SK-N-MC (cell line): ENCODE data around the gene ROMO1.
"Not testable (repeated sequence)": the region's sequence is repeated elsewhere in the genome, so short reads cannot be mapped to it uniquely, and the experiment has no call there.

Experiments used
- DNase-seq: peaks from one replicate; pipeline ENCODE4 v3.0.0-alpha.2; 2011; ENCODE audit warnings: low read depth, low spot score
- H3K27ac ChIP-seq: fragments of 200-600 bp; sonication (generic); 2 replicates; pipeline ENCODE4 v1.5.1; 2016; ENCODE audit warnings: mixed run types
- H3K36me3 ChIP-seq: fragments of 200-600 bp; sonication (generic); 2 replicates; pipeline ENCODE4 v1.6.1; 2017; ENCODE audit warnings: antibody characterized with exemption, low read length, mixed read lengths; ENCODE audit not compliant: insufficient read depth
- H3K4me3 ChIP-seq: fragments of 200-600 bp; sonication (generic); 2 replicates; pipeline ENCODE4 v1.5.1; 2016
- H3K9ac ChIP-seq: fragments of 200-600 bp; sonication (generic); 2 replicates; pipeline ENCODE4 v1.8.0; 2017; ENCODE audit warnings: mixed run types, mixed read lengths; ENCODE audit not compliant: insufficient read length
- H3K9me3 ChIP-seq: fragments of 200-600 bp; sonication (generic); 2 replicates; pipeline ENCODE4 v1.6.1; 2017; ENCODE audit warnings: low read depth, mild to moderate bottlenecking, antibody characterized with exemption, low read length, moderate library complexity, mixed read lengths
- EZH2 ChIP-seq: fragments of 200-600 bp; sonication (generic); IDR thresholded peaks from one replicate; pipeline ENCODE4 v1.6.1; 2017; ENCODE audit warnings: antibody characterized with exemption
- FOXP2 ChIP-seq: optimal IDR thresholded peaks from 2 replicates; pipeline ENCODE3; 2011; ENCODE audit warnings: mild to moderate bottlenecking, moderate library complexity; ENCODE audit not compliant: insufficient read depth; ENCODE audit errors: extremely low read length, control extremely low read depth
- POLR2AphosphoS5 ChIP-seq: IDR thresholded peaks from 2 replicates; pipeline ENCODE4 v1.6.1; 2012; ENCODE audit warnings: mild to moderate bottlenecking, low read depth, low read length, borderline replicate concordance

ROMO1 gene

GRCh38 chr20:35669681-35670080, 29.5 kb upstream of the ROMO1 start:
- TF ChIP-seq FOXP2 (no peak), EZH2 (no peak), POLR2AphosphoS5 (no peak)
- Histone ChIP-seq H3K9me3 (no peaks in the 10 kb centered on the region), H3K4me3 (no peak overlapping the region), H3K36me3 (peaks cover 23% of the 10 kb centered on the region), H3K27ac (no peak overlapping the region), H3K9ac (no peak overlapping the region)
- DNase-seq, result no peak

GRCh38 chr20:35673884-35674283, 25.3 kb upstream of the ROMO1 start:
- Histone ChIP-seq H3K27ac (no peak overlapping the region), H3K4me3 (no peak overlapping the region), H3K36me3 (peaks cover 21% of the 10 kb centered on the region; the same call in 1 of the 2 replicates), H3K9me3 (no peaks in the 10 kb centered on the region), H3K9ac (no peak overlapping the region)
- DNase-seq, result no peak
- TF ChIP-seq FOXP2 (no peak), POLR2AphosphoS5 (no peak), EZH2 (no peak)

- no peak for DNase-seq
- H3K9me3 ChIP-seq, result no peaks in the 10 kb centered on the region
- H3K4me3 ChIP-seq, result no peak overlapping the region
- H3K9ac ChIP-seq, result no peak overlapping the region
- TF ChIP-seq EZH2 (no peak), FOXP2 (no peak), POLR2AphosphoS5 (no peak)
- no peak overlapping the region for H3K27ac ChIP-seq
- peaks cover 21% of the 10 kb centered on the region; the same call in 1 of the 2 replicates for H3K36me3 ChIP-seq
Observed at GRCh38 chr20:35674921-35675320, 24.3 kb upstream of the ROMO1 start.

GRCh38 chr20:35680452-35681183, 18.6 kb upstream of the ROMO1 start:
- Histone ChIP-seq H3K36me3 (0 out of 2 replicates have a peak, but pooled peaks cover 4% of the 10 kb centered on the region), H3K9me3 (no peaks in the 10 kb centered on the region), H3K9ac (no peak overlapping the region), H3K27ac (no peak overlapping the region; the same call in 1 of the 2 replicates), H3K4me3 (no peak overlapping the region)
- DNase-seq, result no peak
- TF ChIP-seq POLR2AphosphoS5 (no peak), FOXP2 (no peak), EZH2 (no peak)

GRCh38 chr20:35681960-35682359, 17.2 kb upstream of the ROMO1 start:
- Histone ChIP-seq H3K9me3 (no peaks in the 10 kb centered on the region), H3K27ac (no peak overlapping the region), H3K4me3 (no peak overlapping the region), H3K36me3 (peaks cover 4% of the 10 kb centered on the region; the same call in 1 of the 2 replicates), H3K9ac (no peak overlapping the region)
- TF ChIP-seq EZH2, result no peak
- no peak for TF ChIP-seq FOXP2
- no peak for TF ChIP-seq POLR2AphosphoS5
- DNase-seq, result no peak

GRCh38 chr20:35685368-35685767, 13.8 kb upstream of the ROMO1 start:
- H3K36me3 ChIP-seq, H3K9me3 ChIP-seq, DNase-seq, H3K4me3 ChIP-seq, H3K27ac ChIP-seq, H3K9ac ChIP-seq: not testable (repeated sequence)

GRCh38 chr20:35686872-35687271, 12.3 kb upstream of the ROMO1 start:
- not testable (repeated sequence) for DNase-seq, H3K36me3 ChIP-seq, H3K9ac ChIP-seq, H3K4me3 ChIP-seq, H3K9me3 ChIP-seq, H3K27ac ChIP-seq

- no peak for DNase-seq
- Histone ChIP-seq H3K36me3 (peaks cover 14% of the 10 kb centered on the region; the same call in 1 of the 2 replicates), H3K27ac (no peak overlapping the region), H3K9ac (no peak overlapping the region), H3K4me3 (no peak overlapping the region), H3K9me3 (no peaks in the 10 kb centered on the region)
- TF ChIP-seq EZH2, result no peak
- TF ChIP-seq POLR2AphosphoS5, result no peak
- TF ChIP-seq FOXP2, result no peak
Observed at GRCh38 chr20:35690265-35690664, 8.9 kb upstream of the ROMO1 start.

- DNase-seq, result no peak
- TF ChIP-seq FOXP2, result no peak
- no peak for TF ChIP-seq EZH2
- TF ChIP-seq POLR2AphosphoS5, result no peak
- Histone ChIP-seq H3K36me3 (peaks cover 12% of the 10 kb centered on the region; the same call in 1 of the 2 replicates), H3K27ac (no peak overlapping the region), H3K4me3 (no peak overlapping the region), H3K9ac (no peak overlapping the region), H3K9me3 (no peaks in the 10 kb centered on the region)
Observed at GRCh38 chr20:35695245-35695749, 3.9 kb upstream of the ROMO1 start.

- no peak overlapping the region for H3K9ac ChIP-seq
- H3K9me3 ChIP-seq, result no peaks in the 10 kb centered on the region
- TF ChIP-seq POLR2AphosphoS5 (no peak), FOXP2 (no peak), EZH2 (no peak)
- DNase-seq, result no peak
- H3K27ac ChIP-seq, result no peak overlapping the region
- no peak overlapping the region for H3K4me3 ChIP-seq
- H3K36me3 ChIP-seq, result peaks cover 7% of the 10 kb centered on the region; the same call in 1 of the 2 replicates
Observed at GRCh38 chr20:35695978-35696377, 3.2 kb upstream of the ROMO1 start.
